OCI-LY7 (cell line): ENCODE measurements around the gene TRIM67. TPM values are rescaled to one million over a fixed set of nuclear protein-coding genes. Genes with fewer than 3 reads are reported as not detected.

Experiments
- BruUV-seq: library from RNA; stranded (reverse); fragments of 400-500 nt; replicated peaks from 2 replicates; lab custom pipeline; 2021; lab: Mats Ljungman, UMichigan
- CTCF ChIA-PET: fragments of 300-600 bp; sonication (Branson Sonifier 250); formaldehyde crosslinking; loops from one replicate; lab custom pipeline; 2022; ENCODE audit warnings: antibody characterized with exemption; ENCODE audit not compliant: unreplicated experiment; lab: Charles Lee
- POLR2A ChIA-PET: fragments of 300-600 bp; sonication (Branson Sonifier 250); formaldehyde crosslinking; loops from one replicate; lab custom pipeline; 2022; ENCODE audit warnings: antibody characterized with exemption; lab: Charles Lee
- DNase-seq: peaks from one replicate; pipeline ENCODE4 v3.0.0-alpha.2; 2015; ENCODE audit warnings: low spot score
- H2AFZ ChIP-seq: fragments of 200-600 bp; sonication (generic), shearing (Covaris generic); 2 replicates; pipeline ENCODE4 v1.6.1; 2014; ENCODE audit warnings: mild to moderate bottlenecking, antibody characterized with exemption, low read length, moderate library complexity
- H3K27ac ChIP-seq: fragments of 200-600 bp; sonication (generic); 2 replicates; pipeline ENCODE4 v1.5.1; 2014; ENCODE audit warnings: mixed run types, low read depth, mild to moderate bottlenecking, moderate library complexity, low read length, inconsistent platforms; ENCODE audit not compliant: poor library complexity, severe bottlenecking
- H3K36me3 ChIP-seq: fragments of 200-600 bp; sonication (generic); 2 replicates; pipeline ENCODE4 v1.6.1; 2014; ENCODE audit warnings: mild to moderate bottlenecking, antibody characterized with exemption, low read length, moderate library complexity, mixed read lengths; ENCODE audit not compliant: insufficient read depth
- H3K4me1 ChIP-seq: fragments of 200-600 bp; sonication (generic); 2 replicates; pipeline ENCODE4 v1.5.1; 2014; ENCODE audit warnings: mild to moderate bottlenecking, low read length; ENCODE audit not compliant: insufficient read depth, poor library complexity, severe bottlenecking
- H3K4me2 ChIP-seq: fragments of 200-600 bp; sonication (generic); 2 replicates; pipeline ENCODE4 v1.6.1; 2014; ENCODE audit warnings: mild to moderate bottlenecking, low read length
- H3K4me3 ChIP-seq: fragments of 200-600 bp; sonication (generic); 2 replicates; pipeline ENCODE4 v1.5.1; 2014; ENCODE audit warnings: mild to moderate bottlenecking, low read depth, low read length; ENCODE audit not compliant: poor library complexity, severe bottlenecking
- H3K79me2 ChIP-seq: fragments of 200-600 bp; sonication (generic); 2 replicates; pipeline ENCODE4 v1.6.1; 2016; ENCODE audit warnings: low read depth, mild to moderate bottlenecking, low read length, moderate library complexity, mixed read lengths; ENCODE audit not compliant: insufficient read depth
- H3K9me2 ChIP-seq: fragments of 200-600 bp; sonication (generic); 2 replicates; pipeline ENCODE4 v1.6.1; 2016; ENCODE audit warnings: mild to moderate bottlenecking, low read length, mixed read lengths; ENCODE audit not compliant: insufficient read depth
- H3K9me3 ChIP-seq: fragments of 200-600 bp; sonication (generic); 2 replicates; pipeline ENCODE4 v1.6.1; 2014; ENCODE audit warnings: mild to moderate bottlenecking, mixed run types, low read length, mixed read lengths
- H4K20me1 ChIP-seq: fragments of 200-600 bp; sonication (generic); 2 replicates; pipeline ENCODE4 v1.6.1; 2014; ENCODE audit warnings: mild to moderate bottlenecking, antibody characterized with exemption, low read length, moderate library complexity, mixed read lengths; ENCODE audit not compliant: insufficient read depth
- EZH2phosphoT487 ChIP-seq: fragments of 200-600 bp; sonication (generic); IDR thresholded peaks from 2 replicates; pipeline ENCODE4 v1.6.1; 2018; ENCODE audit warnings: low read depth, borderline replicate concordance, mild to moderate bottlenecking, mixed run types, antibody characterized with exemption, low read length, moderate library complexity, mixed read lengths
- intact Hi-C: fragments of 100-400 bp; cut with micrococcal nuclease; formaldehyde crosslinking; loops from one replicate; pipeline ENCODE4 v1.10.0; 2022; ENCODE audit not compliant: unreplicated experiment
- total RNA-seq, 2 experiments: library from RNA; depleted of rRNA in 1 of 2; stranded (reverse); fragments of >200 nt in 1 of 2; shearing (Covaris generic) in 1 of 2; gene quantifications; 2 replicates each; pipeline ENCODE4 v1.2.3, GENCODE V29; 2014 to 2022
- TF ChIP-seq, protein P1 (sequence below): fragments of 200-600 bp; sonication (generic); conservative IDR thresholded peaks from 2 replicates; pipeline ENCODE4 v1.5.1; 2014; ENCODE audit warnings: mild to moderate bottlenecking, antibody characterized with exemption, low read length, moderate library complexity, mixed read lengths

TRIM67 gene
- total RNA-seq, 2 experiments from 2014 or later, result 0.03 to 0.06 TPM

DNA sequence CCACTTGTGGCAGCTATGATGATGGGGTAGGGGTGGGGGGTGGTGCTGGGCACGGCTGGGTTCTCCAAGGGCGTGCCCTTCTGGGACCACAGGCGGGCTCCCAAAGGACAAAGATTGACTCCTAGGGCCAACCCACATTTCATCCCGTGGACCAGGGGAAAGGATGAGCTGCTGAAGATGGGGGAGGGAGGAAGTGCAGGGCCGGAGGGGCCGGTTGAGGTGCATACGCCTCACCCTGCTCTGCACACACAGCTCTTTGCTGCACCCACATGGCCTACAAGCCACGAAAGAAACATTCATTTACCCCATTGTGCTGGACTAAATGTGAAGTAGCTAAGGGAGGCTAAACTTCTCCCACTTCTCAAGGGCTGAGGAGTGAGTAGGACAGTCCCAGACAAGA lies 45.0 kb downstream of the TRIM67 start:
- Histone ChIP-seq H3K4me3 (no peak overlapping the region), H3K4me2 (no peak overlapping the region), H4K20me1 (no peaks in the 10 kb centered on the region), H3K79me2 (no peaks in the 10 kb centered on the region), H3K27ac (no peak overlapping the region), H2AFZ (no peak overlapping the region), H3K36me3 (no peaks in the 10 kb centered on the region), H3K9me2 (no peaks in the 10 kb centered on the region), H3K9me3 (no peaks in the 10 kb centered on the region), H3K4me1 (peaks cover 9% of the 10 kb centered on the region)
- TF ChIP-seq, protein P1, sequence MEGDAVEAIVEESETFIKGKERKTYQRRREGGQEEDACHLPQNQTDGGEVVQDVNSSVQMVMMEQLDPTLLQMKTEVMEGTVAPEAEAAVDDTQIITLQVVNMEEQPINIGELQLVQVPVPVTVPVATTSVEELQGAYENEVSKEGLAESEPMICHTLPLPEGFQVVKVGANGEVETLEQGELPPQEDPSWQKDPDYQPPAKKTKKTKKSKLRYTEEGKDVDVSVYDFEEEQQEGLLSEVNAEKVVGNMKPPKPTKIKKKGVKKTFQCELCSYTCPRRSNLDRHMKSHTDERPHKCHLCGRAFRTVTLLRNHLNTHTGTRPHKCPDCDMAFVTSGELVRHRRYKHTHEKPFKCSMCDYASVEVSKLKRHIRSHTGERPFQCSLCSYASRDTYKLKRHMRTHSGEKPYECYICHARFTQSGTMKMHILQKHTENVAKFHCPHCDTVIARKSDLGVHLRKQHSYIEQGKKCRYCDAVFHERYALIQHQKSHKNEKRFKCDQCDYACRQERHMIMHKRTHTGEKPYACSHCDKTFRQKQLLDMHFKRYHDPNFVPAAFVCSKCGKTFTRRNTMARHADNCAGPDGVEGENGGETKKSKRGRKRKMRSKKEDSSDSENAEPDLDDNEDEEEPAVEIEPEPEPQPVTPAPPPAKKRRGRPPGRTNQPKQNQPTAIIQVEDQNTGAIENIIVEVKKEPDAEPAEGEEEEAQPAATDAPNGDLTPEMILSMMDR, result no peak
- no peak for TF ChIP-seq EZH2phosphoT487
- POLR2A ChIA-PET, result interaction anchor here (0.7 kb wide), 1 partner anchor 51 kb away, joined by 3 read pairs; no protein-coding TSS in a partner anchor
- CTCF ChIA-PET, result interaction anchor here (0.6 kb wide), 1 partner anchor 51 kb away, joined by 4 read pairs; no protein-coding TSS in a partner anchor
- no peak for DNase-seq
- no TSS peak for BruUV-seq
- intact Hi-C loops, result no loop called here

DNA sequence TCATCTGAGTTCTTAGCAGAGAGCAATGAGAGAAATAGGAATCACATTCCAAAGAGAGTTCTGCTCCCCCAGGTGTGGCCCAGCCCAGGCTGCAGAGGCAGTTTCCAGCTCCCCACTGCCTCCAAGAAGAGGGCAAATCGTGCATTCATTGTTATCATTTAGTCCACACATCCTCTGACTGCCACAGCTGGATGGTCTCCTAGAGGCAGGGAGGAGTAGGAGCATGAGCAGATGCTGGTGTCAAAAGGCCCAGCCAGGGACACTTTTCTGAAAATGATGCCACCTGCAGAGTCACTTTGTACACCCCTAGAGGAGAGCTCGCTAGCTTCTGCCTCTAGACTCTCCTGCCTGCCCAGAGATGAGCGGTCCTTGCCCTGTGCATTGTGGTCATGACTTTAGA lies 45.6 kb downstream of the TRIM67 start:
- intact Hi-C loops, result no loop called here
- no TSS peak for BruUV-seq
- CTCF ChIA-PET, result no interaction called here

DNA sequence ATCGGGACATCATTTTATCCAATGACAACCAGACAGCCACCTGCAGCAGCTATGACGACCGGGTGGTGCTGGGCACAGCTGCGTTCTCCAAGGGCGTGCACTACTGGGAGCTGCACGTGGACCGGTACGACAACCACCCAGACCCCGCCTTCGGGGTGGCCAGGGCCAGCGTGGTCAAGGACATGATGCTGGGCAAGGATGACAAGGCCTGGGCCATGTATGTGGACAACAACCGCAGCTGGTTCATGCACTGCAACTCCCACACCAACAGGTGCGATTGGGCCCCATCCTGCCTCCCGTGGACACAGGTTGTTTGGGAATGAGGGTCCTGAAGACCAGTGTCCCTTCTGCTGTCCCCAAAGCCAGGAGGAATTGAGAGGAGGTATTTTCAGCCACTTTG lies 47.1 kb downstream of the TRIM67 start:
- Histone ChIP-seq H3K9me2 (no peaks in the 10 kb centered on the region), H2AFZ (no peak overlapping the region), H3K36me3 (no peaks in the 10 kb centered on the region), H3K27ac (no peak overlapping the region), H3K9me3 (no peaks in the 10 kb centered on the region), H4K20me1 (no peaks in the 10 kb centered on the region), H3K4me3 (no peak overlapping the region), H3K4me1 (peaks cover 15% of the 10 kb centered on the region), H3K4me2 (no peak overlapping the region), H3K79me2 (no peaks in the 10 kb centered on the region)
- intact Hi-C loops, result no loop called here
- POLR2A ChIA-PET, result interaction anchor here (0.5 kb wide), 1 partner anchor 528 kb away, joined by 3 read pairs; no protein-coding TSS in a partner anchor
- no peak for DNase-seq
- TF ChIP-seq EZH2phosphoT487, result no peak
- TF ChIP-seq, protein P1, result no peak
- no TSS peak for BruUV-seq
- CTCF ChIA-PET, result no interaction called here

More for the DNA sequence above, 45.6 kb downstream of the TRIM67 start:
- H3K9me2 ChIP-seq, result no peaks in the 10 kb centered on the region
- no peak overlapping the region for H3K4me3 ChIP-seq
- H3K27ac ChIP-seq, result no peak overlapping the region
- TF ChIP-seq, protein P1, result no peak
- no peak for TF ChIP-seq EZH2phosphoT487
- no peak overlapping the region for H3K4me2 ChIP-seq
- peaks cover 15% of the 10 kb centered on the region for H3K4me1 ChIP-seq
- H3K36me3 ChIP-seq, result no peaks in the 10 kb centered on the region
- no peak overlapping the region for H2AFZ ChIP-seq
- DNase-seq, result peak; percentile 14
- no peaks in the 10 kb centered on the region for H3K79me2 ChIP-seq
- POLR2A ChIA-PET, result interaction anchor here (0.7 kb wide), 1 partner anchor 52 kb away, joined by 3 read pairs; no protein-coding TSS in a partner anchor
- H3K9me3 ChIP-seq, result no peaks in the 10 kb centered on the region
- H4K20me1 ChIP-seq, result no peaks in the 10 kb centered on the region
